ENCODE results near the gene MGAT4A. TPM values are rescaled to one million over a fixed set of nuclear protein-coding genes. Genes with fewer than 3 reads are reported as not detected.

The MGAT4A gene
- total and polyA plus RNA-seq, 2 of the 8 experiments (the other 6 are each of a cell fraction or from before 2014, with no cell fraction given), result 1.4 to 7.7 TPM

- no peak for TF ChIP-seq GTF2F1 (IDR thresholded peaks at IDR 0.05; ENCODE audit: borderline replicate concordance, low read depth, low read length)
Observed at GRCh38 chr2:98607741-98608115, 123.2 kb downstream of the MGAT4A start (continued).

Measured in H1 (cell line).